HepG2 (cell line): ENCODE data around the gene C13orf42. TPM values are rescaled to one million over a fixed set of nuclear protein-coding genes. Genes with fewer than 3 reads are reported as not detected.

ENCODE experiments used
- ATAC-seq: fragments of 200-7000 bp; cut with Tn5 transposase; 3 replicates; pipeline ENCODE4 v1.9.1; 2020; ENCODE audit warnings: mild to moderate bottlenecking, moderate library complexity
- BruUV-seq: library from RNA; stranded (reverse); fragments of 400-500 nt; replicated peaks from 2 replicates; lab custom pipeline; 2021; lab: Mats Ljungman, UMichigan
- CTCF ChIA-PET: fragments of 300-600 bp; formaldehyde crosslinking; extraction: SDS; loops from one replicate; lab custom pipeline; 2021; ENCODE audit warnings: low total read pairs, inconsistent platforms, low intra/inter-chr PET ratio; lab: Yijun Ruan, JAX
- POLR2A ChIA-PET: fragments of 350-600 bp; sonication (Branson Sonifier 250); formaldehyde crosslinking; loops from one replicate; lab custom pipeline; 2020; ENCODE audit warnings: antibody characterized with exemption, inconsistent platforms; lab: Yijun Ruan, JAX
- DNase-seq: peaks from one replicate; pipeline ENCODE4 v3.0.0-alpha.2; 2015; ENCODE audit warnings: low spot score
- FAIRE-seq: peaks from 3 replicates; lab custom pipeline; 2011; peaks lifted over from hg19 to GRCh38; lab: Jason Lieb, UNC
- H2AFZ ChIP-seq: one replicate; pipeline ENCODE4 v1.6.1; 2011; ENCODE audit warnings: low read length, inconsistent platforms
- H3K27ac ChIP-seq: fragments of 300-600 bp; 3 replicates; pipeline ENCODE4 v1.8.0; 2011; ENCODE audit warnings: mixed run types, mild to moderate bottlenecking, mixed read lengths, low read length, inconsistent platforms; ENCODE audit not compliant: insufficient read depth; ENCODE audit errors: extremely low read length
- H3K27me3 ChIP-seq, 2 experiments: fragments of 200-600 bp in 1 of 2; 2 replicates in 1 of 2; 3 replicates in 1 of 2; pipeline versions ENCODE4 v1.6.0 to v1.8.0; 2011; ENCODE audit warnings: low read length in 2 of 2, mild to moderate bottlenecking in 2 of 2, moderate library complexity in 2 of 2, inconsistent platforms in 1 of 2; ENCODE audit not compliant: insufficient read depth in 2 of 2, control insufficient read depth in 1 of 2
- H3K36me3 ChIP-seq, 2 experiments: fragments of 200-600 bp in 1 of 2; replicated peaks in 1 of 2; 2 replicates in 1 of 2; 3 replicates in 1 of 2; pipeline versions ENCODE4 v1.5.1 to v1.8.0; 2011; ENCODE audit warnings: low read length in 2 of 2, inconsistent platforms in 1 of 2; ENCODE audit not compliant: insufficient read depth in 2 of 2, control insufficient read depth in 1 of 2
- H3K4me1 ChIP-seq: 2 replicates; pipeline ENCODE4 v1.5.1; 2012; ENCODE audit warnings: low read length, inconsistent platforms; ENCODE audit not compliant: insufficient read depth
- H3K4me2 ChIP-seq: 2 replicates; pipeline ENCODE4 v1.6.0; 2011; ENCODE audit warnings: low read depth, low read length, inconsistent platforms
- H3K4me3 ChIP-seq, 3 experiments: fragments of 200-600 bp in 1 of 3; sonication (generic), shearing (Covaris generic) in 1 of 3; replicated peaks in 1 of 3; 2 replicates each; pipeline ENCODE4 v1.5.1; 2011 to 2016; ENCODE audit warnings: low read length in 3 of 3, inconsistent platforms in 2 of 3, low read depth in 2 of 3, mild to moderate bottlenecking in 2 of 3, control low read depth in 1 of 3, mixed read lengths in 1 of 3; ENCODE audit not compliant: insufficient read depth in 1 of 3
- H3K79me2 ChIP-seq: one replicate; pipeline ENCODE4 v1.6.1; 2011; ENCODE audit warnings: low read length, inconsistent platforms; ENCODE audit not compliant: insufficient read depth
- H3K9ac ChIP-seq: 2 replicates; pipeline ENCODE4 v1.6.0; 2011; ENCODE audit warnings: mild to moderate bottlenecking, low read depth, low read length, inconsistent platforms; ENCODE audit not compliant: insufficient read depth
- H3K9me3 ChIP-seq: 2 replicates; pipeline ENCODE4 v1.5.1; 2012; ENCODE audit warnings: mild to moderate bottlenecking, low read length
- H4K20me1 ChIP-seq: 2 replicates; pipeline ENCODE4 v1.6.0; 2011; ENCODE audit warnings: inconsistent platforms, mild to moderate bottlenecking, low read length, moderate library complexity; ENCODE audit not compliant: insufficient read depth
- CCAR2 ChIP-seq: fragments of 200-400 bp; formaldehyde crosslinking; optimal IDR thresholded peaks from 2 replicates; pipeline ENCODE3; 2018; ENCODE audit warnings: low read depth, mild to moderate bottlenecking, low read length, moderate library complexity
- DNMT3B ChIP-seq: conservative IDR thresholded peaks from 2 replicates; pipeline ENCODE4 v1.6.1; 2016; ENCODE audit warnings: missing biosample characterization, control low read depth
- ZBTB7A ChIP-seq: sonication (generic); formaldehyde crosslinking; IDR thresholded peaks from 2 replicates; pipeline ENCODE4 v1.8.0; 2022; ENCODE audit warnings: mild to moderate bottlenecking, missing genetic modification reagents
- ZMYM3 ChIP-seq: sonication (generic); formaldehyde crosslinking; IDR thresholded peaks from 2 replicates; pipeline ENCODE4 v1.5.1; 2020; ENCODE audit warnings: mild to moderate bottlenecking, missing genetic modification reagents
- ZNF510 ChIP-seq: sonication (generic); formaldehyde crosslinking; IDR thresholded peaks from 2 replicates; pipeline ENCODE4 v1.4.0; 2020; ENCODE audit warnings: low read depth, mild to moderate bottlenecking, missing genetic modification reagents
- ZNF768 ChIP-seq: sonication (generic); formaldehyde crosslinking; IDR thresholded peaks from 2 replicates; pipeline ENCODE4 v1.4.0; 2020; ENCODE audit warnings: missing genetic modification reagents
- WGBS: methylation state at CpG from one replicate; pipeline ENCODE4 v1.1.6; 2017; ENCODE audit warnings: low lambda C conversion rate; 5-methylcytosine and 5-hydroxymethylcytosine counted together
- in situ Hi-C: cut with HindIII; loops from 2 replicates; pipeline ENCODE4 v1.10.0; 2017; ENCODE audit warnings: low pct_unique_long_range_greater_than_20kb; ENCODE audit not compliant: extremely low pct_ligation_motif_present
- intact Hi-C: fragments of 100-400 bp; cut with micrococcal nuclease; formaldehyde crosslinking; loops from one replicate; pipeline ENCODE4 v1.10.0; 2022; ENCODE audit not compliant: unreplicated experiment
- polyA plus RNA-seq, 8 experiments: library from polyadenylated mRNA; depleted of rRNA in 3 of 8; stranded (reverse) in 7 of 8; unstranded in 1 of 8; fragments of >200 nt; fragmentation: Illumina TruSeq in 4 of 8; extraction: Trizol in 4 of 8; gene quantifications; 2 replicates each; pipeline versions ENCODE4 v1.2.1 to v1.2.3, GENCODE V29; 2011 to 2016; ENCODE audit warnings: low read depth in 4 of 8, missing spikeins in 1 of 8, mixed read lengths in 1 of 8; ENCODE audit not compliant: insufficient read depth in 1 of 8
- total RNA-seq, 5 experiments: library from RNA; depleted of rRNA; stranded (reverse); fragments of >200 nt; fragmentation: Illumina TruSeq; extraction: Trizol; gene quantifications; 2 replicates each; pipeline ENCODE4 v1.2.3, GENCODE V29; 2016; ENCODE audit warnings: low read depth in 1 of 5
- TF ChIP-seq, protein P1 (sequence below): sonication (generic); formaldehyde crosslinking; IDR thresholded peaks from 2 replicates; pipeline ENCODE4 v1.9.0; 2021; ENCODE audit warnings: missing genetic modification reagents, borderline replicate concordance
- TF ChIP-seq, protein P2 (sequence below): IDR thresholded peaks from 2 replicates; pipeline ENCODE4 v1.6.1; 2016; ENCODE audit warnings: low read depth, borderline replicate concordance

The C13orf42 gene
- total and polyA plus RNA-seq, 2 of the 13 experiments (the other 11 are each of a cell fraction or from before 2014, with no cell fraction given): not detected

DNA sequence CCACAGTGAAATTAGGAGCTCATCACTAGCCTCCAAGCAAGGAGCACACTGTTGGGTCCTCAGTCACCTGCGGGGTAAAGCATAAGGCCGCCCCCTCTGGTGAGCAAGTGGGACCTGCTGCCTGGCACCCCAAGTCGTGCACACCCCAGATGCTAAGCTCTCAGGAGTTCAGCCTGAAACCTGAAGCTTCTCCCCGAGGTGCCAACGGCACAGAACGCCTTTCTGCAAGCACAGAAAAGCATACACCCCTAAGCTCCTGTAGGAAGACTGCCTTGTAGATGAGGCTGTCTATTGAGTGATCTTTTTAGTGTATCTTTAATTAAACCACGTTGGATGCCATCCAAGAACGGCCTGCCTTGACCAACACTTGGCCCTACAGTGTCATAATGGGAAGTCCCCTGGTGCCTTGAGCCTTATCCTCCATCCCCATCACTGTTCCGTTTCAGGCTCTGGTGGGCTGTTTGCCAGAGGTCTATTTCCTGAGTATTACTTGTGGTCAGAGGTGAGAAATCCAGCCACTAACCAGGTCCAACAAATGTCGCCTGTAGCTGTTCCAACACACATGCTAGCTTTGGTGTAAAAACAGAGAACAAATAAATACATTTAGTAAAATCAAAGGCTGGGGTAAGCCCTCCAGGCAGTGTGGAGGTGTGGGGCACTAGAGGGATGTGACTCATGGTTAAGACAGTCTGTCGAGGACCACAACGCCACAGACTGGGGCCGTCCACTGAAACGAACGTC is 44.8 kb downstream of the C13orf42 start (continued):
- TF ChIP-seq, protein P1, sequence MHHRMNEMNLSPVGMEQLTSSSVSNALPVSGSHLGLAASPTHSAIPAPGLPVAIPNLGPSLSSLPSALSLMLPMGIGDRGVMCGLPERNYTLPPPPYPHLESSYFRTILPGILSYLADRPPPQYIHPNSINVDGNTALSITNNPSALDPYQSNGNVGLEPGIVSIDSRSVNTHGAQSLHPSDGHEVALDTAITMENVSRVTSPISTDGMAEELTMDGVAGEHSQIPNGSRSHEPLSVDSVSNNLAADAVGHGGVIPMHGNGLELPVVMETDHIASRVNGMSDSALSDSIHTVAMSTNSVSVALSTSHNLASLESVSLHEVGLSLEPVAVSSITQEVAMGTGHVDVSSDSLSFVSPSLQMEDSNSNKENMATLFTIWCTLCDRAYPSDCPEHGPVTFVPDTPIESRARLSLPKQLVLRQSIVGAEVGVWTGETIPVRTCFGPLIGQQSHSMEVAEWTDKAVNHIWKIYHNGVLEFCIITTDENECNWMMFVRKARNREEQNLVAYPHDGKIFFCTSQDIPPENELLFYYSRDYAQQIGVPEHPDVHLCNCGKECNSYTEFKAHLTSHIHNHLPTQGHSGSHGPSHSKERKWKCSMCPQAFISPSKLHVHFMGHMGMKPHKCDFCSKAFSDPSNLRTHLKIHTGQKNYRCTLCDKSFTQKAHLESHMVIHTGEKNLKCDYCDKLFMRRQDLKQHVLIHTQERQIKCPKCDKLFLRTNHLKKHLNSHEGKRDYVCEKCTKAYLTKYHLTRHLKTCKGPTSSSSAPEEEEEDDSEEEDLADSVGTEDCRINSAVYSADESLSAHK: no peak
- no peak for TF ChIP-seq DNMT3B (CRISPR knock-in tag)

DNA sequence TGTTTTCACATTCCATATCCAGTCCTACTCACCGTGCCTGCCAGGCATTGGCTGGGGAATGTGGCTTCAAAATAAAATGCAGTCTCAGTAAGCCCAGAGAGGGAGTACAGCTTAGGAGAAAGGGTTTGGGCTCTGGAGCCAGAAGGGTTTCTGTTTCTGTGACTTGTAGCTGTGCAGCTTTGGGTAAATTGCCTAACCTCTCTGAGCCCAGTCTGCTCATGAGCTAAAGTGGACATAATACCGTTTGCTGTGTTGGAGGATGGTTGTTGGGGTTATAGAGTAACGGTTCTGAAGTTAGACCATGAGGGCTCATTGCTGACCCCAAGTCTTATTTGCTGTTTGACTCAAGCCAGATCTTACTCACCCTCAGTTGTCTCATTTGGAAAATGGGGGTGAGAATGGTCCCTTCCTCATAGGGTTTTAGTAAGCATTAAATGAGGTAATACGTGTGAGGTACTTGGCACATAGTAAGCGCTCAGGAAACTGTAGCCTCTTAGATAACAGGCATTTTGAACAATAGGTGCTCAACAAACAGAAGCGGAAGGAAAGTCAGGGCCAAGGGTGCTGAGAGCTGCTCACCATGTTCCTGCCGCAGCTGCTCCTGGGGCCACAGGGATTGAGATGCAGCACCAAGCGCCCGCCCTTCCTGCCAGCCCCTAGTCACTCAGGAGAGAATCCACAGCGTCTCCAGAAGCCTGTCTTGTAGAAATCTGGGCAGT is 45.5 kb downstream of the C13orf42 start:
- 57% methylated on average over 9 of the region's 10 CpGs for WGBS
- H3K36me3 ChIP-seq: no peaks in the 10 kb centered on the region
- H3K79me2 ChIP-seq: no peaks in the 10 kb centered on the region
- no peak overlapping the region for H3K9ac ChIP-seq
- FAIRE-seq (no peak), ATAC-seq (no peak), DNase-seq (no peak)
- POLR2A ChIA-PET: interaction anchor here (0.6 kb wide), 1 partner anchor 941 kb away, joined by 3 read pairs; no protein-coding TSS in a partner anchor
- no peaks in the 10 kb centered on the region for H4K20me1 ChIP-seq
- no TSS peak for BruUV-seq
- H3K27ac ChIP-seq: no peak overlapping the region
- intact Hi-C loops: loop anchor here (5.0 kb wide), 1 partner anchor 983 kb away; no protein-coding TSS in a partner anchor
- peaks cover 0 to 12% of the 10 kb centered on the region in 2 experiments; a peak in 2 of 5 replicates for H3K27me3 ChIP-seq
- H2AFZ ChIP-seq: no peak overlapping the region
- H3K9me3 ChIP-seq: no peaks in the 10 kb centered on the region
- CTCF ChIA-PET: no interaction called here
- TF ChIP-seq CCAR2 (no peak), ZBTB7A (CRISPR knock-in tag) (no peak), ZMYM3 (peak; percentile 64; the same call in 1 of the 2 replicates), ZNF768 (CRISPR knock-in tag) (peak; percentile 72; the same call in 1 of the 2 replicates), ZNF510 (CRISPR knock-in tag) (no peak)
- TF ChIP-seq, protein P2, sequence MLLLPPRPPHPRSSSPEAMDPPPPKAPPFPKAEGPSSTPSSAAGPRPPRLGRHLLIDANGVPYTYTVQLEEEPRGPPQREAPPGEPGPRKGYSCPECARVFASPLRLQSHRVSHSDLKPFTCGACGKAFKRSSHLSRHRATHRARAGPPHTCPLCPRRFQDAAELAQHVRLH (CRISPR knock-in tag): no peak
- peaks cover 18% of the 10 kb centered on the region for H3K4me1 ChIP-seq
- no peak overlapping the region for H3K4me2 ChIP-seq
- in situ Hi-C loops: loop anchor here (25.0 kb wide), 2 partner anchors 1078 to 1403 kb away; partner anchors contain the start of gene TRIM13
- no peak overlapping the region for H3K4me3 ChIP-seq
